WERI-Rb-1 (cell line): Measurements from ENCODE around the gene MYL1.

Experiments used
- DNase-seq: peaks from one replicate; pipeline ENCODE4 v3.0.0-alpha.2; 2020
- H3K27ac ChIP-seq: fragments of 250-450 bp; sonication (Bioruptor Pico); 2 replicates; pipeline ENCODE4 v1.5.1; 2020; ENCODE audit warnings: mild to moderate bottlenecking, moderate library complexity
- H3K27me3 ChIP-seq: fragments of 250-450 bp; sonication (Bioruptor Pico); 2 replicates; pipeline ENCODE4 v1.5.1; 2021; ENCODE audit warnings: mild to moderate bottlenecking, low read depth, moderate library complexity; ENCODE audit not compliant: insufficient read depth, severe bottlenecking
- H3K36me3 ChIP-seq: fragments of 250-450 bp; sonication (Bioruptor Pico); 2 replicates; pipeline ENCODE4 v1.5.1; 2020; ENCODE audit warnings: mild to moderate bottlenecking, moderate library complexity
- H3K4me3 ChIP-seq: 2 replicates; pipeline ENCODE4 v1.5.1; 2011; ENCODE audit warnings: low read depth, mild to moderate bottlenecking, control low read depth, low read length
- H3K9me3 ChIP-seq: fragments of 250-450 bp; sonication (Bioruptor Pico); 2 replicates; pipeline ENCODE4 v1.5.1; 2021; ENCODE audit warnings: mild to moderate bottlenecking, moderate library complexity; ENCODE audit not compliant: severe bottlenecking
- TF ChIP-seq, protein P1 (sequence below): IDR thresholded peaks from 2 replicates; pipeline ENCODE4 v1.5.1; 2011; ENCODE audit warnings: low read depth, mild to moderate bottlenecking, control low read depth, inconsistent platforms, low read length

The MYL1 gene

DNA sequence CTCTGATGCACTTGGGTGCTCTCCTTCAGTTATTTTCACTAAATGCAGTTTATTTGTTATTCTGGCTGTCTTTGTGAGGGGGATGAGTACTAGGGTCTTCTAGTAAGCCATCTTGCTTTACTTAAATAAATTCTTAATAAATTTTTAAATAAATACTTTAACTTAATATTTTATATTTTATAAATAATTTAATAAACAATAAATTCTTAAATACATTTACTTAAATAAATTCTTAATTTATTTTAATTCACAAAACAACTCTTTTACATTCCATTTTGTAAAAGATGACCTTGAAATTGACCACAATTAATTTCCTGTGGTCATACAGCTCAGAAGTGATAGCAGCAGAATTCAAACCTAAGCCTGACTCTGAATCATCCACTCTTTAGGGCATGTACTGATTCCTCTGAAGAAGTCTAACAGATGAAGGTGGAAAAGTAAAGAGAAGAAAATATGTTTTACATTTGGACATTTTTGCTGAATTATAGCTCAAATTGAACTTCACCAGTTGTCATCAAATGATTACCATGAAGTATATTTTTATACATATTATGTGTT, 28.8 kb downstream of the MYL1 start:
- H3K27me3 ChIP-seq = no peaks in the 10 kb centered on the region
- no peaks in the 10 kb centered on the region for H3K36me3 ChIP-seq

DNA sequence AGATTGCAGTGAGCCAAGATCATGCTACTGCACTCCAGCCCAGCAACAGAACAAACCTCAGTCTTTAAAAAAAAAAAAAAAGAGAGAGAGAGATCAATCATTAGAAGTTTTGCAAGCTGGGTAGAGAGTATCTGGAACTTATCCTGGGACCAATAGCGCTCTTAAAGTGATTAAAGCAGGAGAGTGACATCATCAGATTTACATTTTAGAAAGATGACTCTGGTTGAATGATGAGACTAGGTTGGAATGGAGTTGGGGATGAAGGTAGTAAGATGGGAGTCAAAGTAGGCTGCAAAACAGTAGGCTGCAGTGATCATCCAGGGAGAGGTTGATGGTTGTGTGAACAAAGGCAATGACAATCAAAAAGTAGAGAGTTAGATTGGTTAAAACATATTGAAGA, 37.8 kb downstream of the MYL1 start:
- H3K27ac ChIP-seq = no peak overlapping the region
- TF ChIP-seq, protein P1, sequence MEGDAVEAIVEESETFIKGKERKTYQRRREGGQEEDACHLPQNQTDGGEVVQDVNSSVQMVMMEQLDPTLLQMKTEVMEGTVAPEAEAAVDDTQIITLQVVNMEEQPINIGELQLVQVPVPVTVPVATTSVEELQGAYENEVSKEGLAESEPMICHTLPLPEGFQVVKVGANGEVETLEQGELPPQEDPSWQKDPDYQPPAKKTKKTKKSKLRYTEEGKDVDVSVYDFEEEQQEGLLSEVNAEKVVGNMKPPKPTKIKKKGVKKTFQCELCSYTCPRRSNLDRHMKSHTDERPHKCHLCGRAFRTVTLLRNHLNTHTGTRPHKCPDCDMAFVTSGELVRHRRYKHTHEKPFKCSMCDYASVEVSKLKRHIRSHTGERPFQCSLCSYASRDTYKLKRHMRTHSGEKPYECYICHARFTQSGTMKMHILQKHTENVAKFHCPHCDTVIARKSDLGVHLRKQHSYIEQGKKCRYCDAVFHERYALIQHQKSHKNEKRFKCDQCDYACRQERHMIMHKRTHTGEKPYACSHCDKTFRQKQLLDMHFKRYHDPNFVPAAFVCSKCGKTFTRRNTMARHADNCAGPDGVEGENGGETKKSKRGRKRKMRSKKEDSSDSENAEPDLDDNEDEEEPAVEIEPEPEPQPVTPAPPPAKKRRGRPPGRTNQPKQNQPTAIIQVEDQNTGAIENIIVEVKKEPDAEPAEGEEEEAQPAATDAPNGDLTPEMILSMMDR = no peak
- no peak for DNase-seq
- H3K9me3 ChIP-seq = no peaks in the 10 kb centered on the region
- H3K4me3 ChIP-seq = no peak overlapping the region
- H3K36me3 ChIP-seq = no peaks in the 10 kb centered on the region
- no peaks in the 10 kb centered on the region for H3K27me3 ChIP-seq

More for the DNA sequence above, 28.8 kb downstream of the MYL1 start:
- no peak overlapping the region for H3K4me3 ChIP-seq
- DNase-seq = no peak
- TF ChIP-seq, protein P1 = no peak
- no peak overlapping the region for H3K27ac ChIP-seq
- no peaks in the 10 kb centered on the region for H3K9me3 ChIP-seq

DNA sequence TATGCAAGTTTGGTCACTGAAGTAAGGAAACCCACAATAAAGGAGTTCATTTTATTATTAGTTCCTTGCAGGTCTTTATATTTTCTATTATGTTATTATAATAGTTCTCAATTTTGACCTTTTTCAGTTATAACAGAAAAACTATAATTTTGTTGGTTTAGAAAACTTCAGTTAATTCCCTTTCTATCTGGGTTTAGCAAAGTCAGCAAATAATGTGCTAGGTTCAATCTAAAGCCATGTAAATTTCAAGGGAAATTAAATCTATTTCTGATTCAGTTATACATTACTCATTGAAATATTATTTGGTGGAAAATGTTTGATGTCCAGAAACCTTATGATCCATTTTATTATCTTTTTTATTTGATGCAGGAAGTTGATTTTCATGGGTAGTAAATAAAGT, 43.7 kb downstream of the MYL1 start:
- Histone ChIP-seq H3K27ac (no peak overlapping the region), H3K9me3 (no peaks in the 10 kb centered on the region), H3K4me3 (no peak overlapping the region), H3K27me3 (no peaks in the 10 kb centered on the region), H3K36me3 (no peaks in the 10 kb centered on the region)
- TF ChIP-seq, protein P1 = no peak
- no peak for DNase-seq

DNA sequence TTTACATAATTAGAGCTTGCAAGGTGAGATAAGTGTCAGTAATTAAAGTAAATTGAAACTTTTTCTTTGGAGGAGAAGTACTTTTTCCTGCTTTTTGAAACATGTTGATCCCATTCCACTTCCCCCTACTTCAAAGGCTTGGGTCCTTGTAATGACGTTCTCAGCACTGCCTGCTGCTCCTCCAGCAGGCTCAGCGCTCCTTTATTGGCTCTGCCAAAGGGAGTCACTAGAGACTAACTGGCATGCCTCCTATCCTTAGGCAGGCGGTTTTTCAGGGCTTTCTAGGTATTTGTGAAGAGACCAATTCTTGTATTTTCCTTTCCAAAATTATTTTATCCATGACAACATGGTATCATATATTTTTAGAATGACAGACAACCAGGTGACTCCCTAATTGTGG, 45.8 kb downstream of the MYL1 start:
- no peaks in the 10 kb centered on the region for H3K9me3 ChIP-seq
- H3K36me3 ChIP-seq = no peaks in the 10 kb centered on the region
- no peak overlapping the region for H3K4me3 ChIP-seq
- no peaks in the 10 kb centered on the region for H3K27me3 ChIP-seq
- H3K27ac ChIP-seq = no peak overlapping the region
- DNase-seq = no peak
- TF ChIP-seq, protein P1 = no peak

DNA sequence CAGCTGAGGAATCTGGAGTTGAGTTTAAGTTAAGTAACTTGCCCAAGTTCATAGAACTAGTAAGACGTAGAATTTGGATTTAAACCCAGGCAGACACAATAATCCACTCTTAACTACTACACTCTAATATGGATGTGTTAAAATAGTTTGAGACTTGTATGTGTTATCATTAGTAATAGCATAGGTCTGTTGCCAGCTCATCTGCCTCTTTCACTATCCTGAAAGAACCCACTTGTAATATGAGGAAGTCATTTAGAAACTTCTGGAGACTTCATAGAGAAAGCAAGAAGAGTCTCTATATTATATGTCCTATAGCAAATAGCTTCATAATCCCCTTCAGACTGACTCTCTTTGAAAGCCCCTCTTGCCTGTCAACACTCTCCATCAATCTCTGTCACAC, 46.7 kb downstream of the MYL1 start:
- DNase-seq = no peak
- no peak overlapping the region for H3K4me3 ChIP-seq
- no peaks in the 10 kb centered on the region for H3K36me3 ChIP-seq
- H3K27ac ChIP-seq = no peak overlapping the region
- no peaks in the 10 kb centered on the region for H3K27me3 ChIP-seq
- TF ChIP-seq, protein P1 = no peak
- H3K9me3 ChIP-seq = no peaks in the 10 kb centered on the region

DNA sequence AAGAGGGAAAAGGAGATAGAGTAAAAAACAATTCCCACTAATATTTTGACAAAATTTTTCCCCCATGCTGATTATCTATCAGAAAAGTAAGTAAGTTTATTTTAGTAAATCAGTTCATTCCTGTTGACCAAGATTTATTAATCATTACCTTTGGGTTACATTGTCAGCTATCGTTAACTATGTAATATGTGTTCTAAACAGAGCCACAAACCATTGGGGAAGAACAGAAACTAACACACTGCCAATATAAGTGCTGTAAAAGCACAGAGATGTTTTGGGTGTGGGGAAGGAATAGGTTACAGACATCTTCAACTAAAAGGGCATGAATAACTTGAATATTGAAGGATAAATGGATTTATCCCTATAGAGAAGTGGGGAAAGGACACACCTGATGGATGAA, 47.3 kb downstream of the MYL1 start:
- Histone ChIP-seq H3K27me3 (no peaks in the 10 kb centered on the region), H3K27ac (no peak overlapping the region), H3K36me3 (no peaks in the 10 kb centered on the region), H3K4me3 (no peak overlapping the region), H3K9me3 (no peaks in the 10 kb centered on the region)
- TF ChIP-seq, protein P1 = no peak
- no peak for DNase-seq
